Stimulated activated CD8-positive, alpha-beta memory T cell treated with anti-CD3 and anti-CD28 coated beads, Interleukin-7, amount 100 ng/mL, for 1 hour (primary cell): Measurements from ENCODE around the gene SCARF1.

Experiments
- DNase-seq, 2 donors: peaks; one replicate each; pipeline ENCODE4 v3.0.0-alpha.2; 2020; ENCODE audit warnings: low read depth in 2 of 2

Gene SCARF1

GRCh38 chr17:1648963-1649843 is 3.7 kb upstream of the SCARF1 start:
- peak; percentile 87 to 89 for DNase-seq

GRCh38 chr17:1648173-1648962 is 2.8 kb upstream of the SCARF1 start:
- no peak for DNase-seq

GRCh38 chr17:1647802-1648171 is 2.3 kb upstream of the SCARF1 start:
- DNase-seq = no peak

GRCh38 chr17:1646199-1646875 is 805 bp upstream of the SCARF1 start:
- DNase-seq = no peak

GRCh38 chr17:1644493-1645206 is 882 bp downstream of the SCARF1 start:
- no peak for DNase-seq

- no peak for DNase-seq
Measured at GRCh38 chr17:1643999-1644492, 1.5 kb downstream of the SCARF1 start.

GRCh38 chr17:1643293-1643998 is 2.1 kb downstream of the SCARF1 start:
- DNase-seq = peak in 1 of 2 donors; percentile 26

- DNase-seq = no peak
Measured at GRCh38 chr17:1641065-1641403, 4.5 kb downstream of the SCARF1 start.

- DNase-seq = no peak
Measured at GRCh38 chr17:1640329-1641064, 5.0 kb downstream of the SCARF1 start.

GRCh38 chr17:1639549-1640180 is 5.9 kb downstream of the SCARF1 start:
- DNase-seq = no peak

GRCh38 chr17:1638624-1639300 is 6.8 kb downstream of the SCARF1 start:
- DNase-seq = no peak

GRCh38 chr17:1638171-1638590 is 7.4 kb downstream of the SCARF1 start:
- DNase-seq = no peak

GRCh38 chr17:1636732-1637285 is 8.7 kb downstream of the SCARF1 start:
- no peak for DNase-seq

- DNase-seq = no peak
Measured at GRCh38 chr17:1635675-1636465, 9.7 kb downstream of the SCARF1 start.

- no peak for DNase-seq
Measured at GRCh38 chr17:1634841-1635650, 10.5 kb downstream of the SCARF1 start.

GRCh38 chr17:1630662-1631061 is 14.9 kb downstream of the SCARF1 start:
- DNase-seq = no peak
